Natural killer cell (primary cell): ENCODE results near the gene A4GNT. TPM values are rescaled to one million over a fixed set of nuclear protein-coding genes. Genes with fewer than 3 reads are reported as not detected.
A peak's percentile ranks its signal among the peaks of the same experiment; 100 is the strongest.

ENCODE experiments used
- ATAC-seq, 3 donors: fragments of 150-1000 bp in 2 of 3; fragments of 200-7000 bp in 1 of 3; cut with Tn5 transposase; 1 replicate in 1 of 3; 2 replicates in 2 of 3; pipeline ENCODE4 v1.10.0; 2021; ENCODE audit warnings: mild to moderate bottlenecking in 2 of 3, moderate library complexity in 2 of 3
- DNase-seq, 2 donors: peaks; one replicate each; pipeline versions ENCODE4 v3.0.0 to v3.0.0-alpha.2; 2013 to 2021; ENCODE audit warnings: mixed read lengths in 1 of 2
- H3K27ac ChIP-seq: one replicate; pipeline ENCODE4 v1.5.1; 2013; ENCODE audit warnings: mild to moderate bottlenecking, low read length
- H3K27me3 ChIP-seq: one replicate; pipeline ENCODE4 v1.6.1; 2013; ENCODE audit warnings: low read length; ENCODE audit not compliant: control insufficient read depth, insufficient read depth
- H3K36me3 ChIP-seq: one replicate; pipeline ENCODE4 v1.6.1; 2013; ENCODE audit warnings: low read length; ENCODE audit not compliant: control insufficient read depth, insufficient read depth
- H3K4me1 ChIP-seq: one replicate; pipeline ENCODE4 v1.6.1; 2013; ENCODE audit warnings: low read length; ENCODE audit not compliant: control insufficient read depth, insufficient read depth
- H3K4me3 ChIP-seq: one replicate; pipeline ENCODE4 v1.5.1; 2013; ENCODE audit warnings: low read length
- H3K9me3 ChIP-seq: one replicate; pipeline ENCODE4 v1.6.1; 2013; ENCODE audit warnings: low read length; ENCODE audit not compliant: control insufficient read depth, insufficient read depth
- H3K27ac Mint-ChIP-seq, 2 donors: one replicate each; pipeline ENCODE4 v1.8.0; 2022; ENCODE audit warnings: mild to moderate bottlenecking in 2 of 2, mixed read lengths in 2 of 2, moderate library complexity in 1 of 2
- H3K27me3 Mint-ChIP-seq, 2 donors: one replicate each; pipeline ENCODE4 v1.8.0; 2022; ENCODE audit warnings: low read depth in 2 of 2, mixed read lengths in 2 of 2
- H3K36me3 Mint-ChIP-seq: one replicate; pipeline ENCODE4 v1.8.0; 2022; ENCODE audit warnings: mixed read lengths
- H3K4me1 Mint-ChIP-seq, 2 donors: one replicate each; pipeline ENCODE4 v1.8.0; 2022; ENCODE audit warnings: mixed read lengths in 2 of 2
- H3K4me3 Mint-ChIP-seq: one replicate; pipeline ENCODE4 v1.8.0; 2022; ENCODE audit warnings: mild to moderate bottlenecking, moderate library complexity, mixed read lengths
- H3K9me3 Mint-ChIP-seq, 2 donors: one replicate each; pipeline ENCODE4 v1.8.0; 2022; ENCODE audit warnings: mixed read lengths in 2 of 2
- CTCF ChIP-seq: fragments of 200-600 bp; IDR thresholded peaks from one replicate; pipeline ENCODE4 v1.8.0; 2022; ENCODE audit warnings: antibody characterized with exemption
- WGBS: methylation state at CpG from one replicate; pipeline ENCODE4 v1.1.7; 2013; ENCODE audit warnings: missing lambda C conversion rate; ENCODE audit not compliant: insufficient coverage; 5-methylcytosine and 5-hydroxymethylcytosine counted together
- intact Hi-C: fragments of 100-400 bp; cut with micrococcal nuclease; formaldehyde crosslinking; loops from one replicate; pipeline ENCODE4 v1.14.2; 2022
- total RNA-seq, 4 donors: library from RNA; stranded (reverse); fragments of 120-200 nt in 1 of 4; gene quantifications; one replicate each; pipeline versions ENCODE4 v1.2.3 to v1.2.4, GENCODE V29; 2013 to 2022

The A4GNT gene
- total RNA-seq: not detected
- total RNA-seq (2013): not detected

DNA sequence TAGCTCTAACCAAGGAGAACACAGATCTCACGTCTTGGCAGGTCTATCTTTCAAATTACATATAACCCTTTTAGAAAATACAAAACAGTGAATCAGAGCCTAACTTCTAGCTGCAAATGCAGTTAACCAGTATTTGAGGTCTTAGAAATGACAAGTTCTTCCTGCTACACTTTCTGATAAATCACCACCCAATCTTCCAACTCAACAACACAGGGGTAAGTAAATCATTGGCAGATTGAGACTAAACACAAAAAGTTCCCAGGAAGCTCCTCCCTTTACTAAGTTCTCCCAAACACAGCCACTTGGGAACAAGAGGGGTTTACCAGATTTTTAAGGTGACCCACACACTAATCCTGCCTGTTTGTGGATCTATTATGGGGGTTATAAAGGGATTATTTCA is at the start of gene A4GNT:
Gene A4GNT, minus strand, starts transcription at position 152 of the 400 bp plus-strand sequence. CDS start 1,134 bp downstream, outside the sequence.
- DNase-seq (no peak), ATAC-seq (no peak)
- 75% methylated on average over 1 of the region's 1 CpG for WGBS
- no peaks in the 10 kb centered on the region for H3K36me3 Mint-ChIP-seq
- Histone ChIP-seq H3K27me3 (no peaks in the 10 kb centered on the region), H3K9me3 (no peaks in the 10 kb centered on the region), H3K4me1 (no peaks in the 10 kb centered on the region), H3K27ac (no peak within 1 kb of the TSS), H3K4me3 (no peak within 1 kb of the TSS), H3K36me3 (no peaks in the 10 kb centered on the region)
- no peaks in the 10 kb centered on the region for H3K4me1 Mint-ChIP-seq
- no peak within 1 kb of the TSS for H3K4me3 Mint-ChIP-seq
- no peak for TF ChIP-seq CTCF
- H3K9me3 Mint-ChIP-seq: no peaks in the 10 kb centered on the region
- H3K27ac Mint-ChIP-seq: no peak within 1 kb of the TSS
- H3K27me3 Mint-ChIP-seq: peaks cover 0 to 6% of the 10 kb centered on the region in 2 donors
- intact Hi-C loops: no loop called here

DNA sequence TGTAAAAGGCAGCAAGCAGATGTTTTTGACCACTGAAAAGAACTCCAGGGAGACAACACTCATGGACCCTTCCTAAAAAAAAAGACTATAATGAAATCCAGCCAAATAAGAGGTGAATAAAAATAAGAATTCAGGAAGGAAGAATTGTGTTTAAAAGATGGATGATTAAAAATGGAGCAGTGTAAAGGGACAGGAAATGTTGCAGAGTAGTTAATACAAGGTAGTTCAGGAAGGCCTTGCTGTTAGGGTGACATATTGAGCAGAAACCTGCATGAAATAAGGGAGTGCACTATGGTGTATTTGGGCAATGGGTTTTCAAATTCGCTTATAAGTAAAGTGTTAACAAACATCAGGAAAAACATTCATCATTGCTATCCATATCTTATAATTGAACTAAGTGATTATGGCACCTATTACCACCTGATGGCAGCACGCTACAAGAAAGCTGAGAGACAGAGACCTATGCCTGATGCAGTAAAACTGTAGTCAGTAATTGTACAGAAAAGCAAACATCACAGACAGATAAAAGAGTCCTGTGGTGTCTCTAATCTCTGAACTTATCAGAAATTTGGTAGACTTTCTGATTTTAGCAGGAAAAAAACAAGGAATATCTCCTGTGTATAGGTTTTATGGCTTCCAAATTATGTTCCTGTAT is 48.3 kb upstream of the A4GNT start:
- H3K27me3 ChIP-seq: no peaks in the 10 kb centered on the region
- H3K4me3 ChIP-seq: no peak overlapping the region
- WGBS: 30% methylated on average over 1 of the region's 2 CpGs
- H3K9me3 Mint-ChIP-seq: no peaks in the 10 kb centered on the region
- peaks cover 15 to 40% of the 10 kb centered on the region in 2 donors for H3K27me3 Mint-ChIP-seq
- no peak overlapping the region for H3K4me3 Mint-ChIP-seq
- no peaks in the 10 kb centered on the region for H3K4me1 Mint-ChIP-seq
- H3K36me3 Mint-ChIP-seq: no peaks in the 10 kb centered on the region
- peak; percentile 60 to 88 (median 67) for ATAC-seq
- no peak overlapping the region for H3K27ac ChIP-seq
- intact Hi-C loops: loop anchor here (10.0 kb wide), 1 partner anchor 144 kb away; the partner anchor contains the start of gene NME9
- TF ChIP-seq CTCF: peak; percentile 66
- H3K9me3 ChIP-seq: no peaks in the 10 kb centered on the region
- peak in 1 of 2 donors; percentile 68 for DNase-seq
- no peaks in the 10 kb centered on the region for H3K36me3 ChIP-seq
- no peaks in the 10 kb centered on the region for H3K4me1 ChIP-seq
- H3K27ac Mint-ChIP-seq: no peak overlapping the region

DNA sequence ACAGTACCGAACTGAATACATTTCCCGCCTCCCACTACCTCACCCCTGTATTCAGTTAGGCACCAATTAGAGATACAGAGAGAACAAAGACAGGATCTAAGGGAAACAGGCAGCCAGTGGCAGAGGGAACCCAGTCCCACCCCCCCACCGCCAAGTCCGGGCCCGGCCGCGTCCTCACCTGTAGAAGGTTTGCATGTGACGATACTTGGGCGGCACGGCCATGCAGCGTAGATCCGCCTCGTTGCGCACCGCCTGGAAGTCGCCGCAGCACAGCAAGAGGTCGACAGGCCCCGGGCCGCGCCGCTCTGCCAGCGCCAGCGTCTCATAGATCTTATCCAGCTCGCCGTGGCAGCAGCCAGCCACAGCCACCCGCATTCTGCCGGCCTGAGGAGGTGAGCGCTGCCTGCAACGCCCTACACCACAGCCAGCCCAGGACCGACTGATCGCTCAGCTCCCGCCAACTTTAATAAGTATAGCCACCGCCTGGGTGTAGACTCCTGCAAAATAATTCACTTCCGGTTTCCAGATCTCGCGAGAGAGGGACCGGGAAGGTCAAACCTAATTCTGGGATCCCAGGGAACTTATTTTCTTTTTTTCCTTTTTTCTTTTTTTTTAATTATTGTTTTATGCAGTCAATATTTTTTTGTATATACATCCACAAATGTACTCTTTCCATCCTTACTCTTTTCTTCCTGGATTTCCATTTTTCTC is 42.4 kb upstream of the A4GNT start, which contains the start of gene DBR1:
Gene DBR1, minus strand, starts transcription at position 501 of the 711 bp plus-strand sequence. Its CDS starts 126 bp downstream, at position 375.
- intact Hi-C loops: loop anchor here (1.0 kb wide), 1 partner anchor 13 kb away; the partner anchor contains the start of gene ARMC8
- H3K27ac Mint-ChIP-seq: peak within 1 kb of the TSS; percentile 83 to 88
- Histone ChIP-seq H3K36me3 (peaks cover 10% of the 10 kb centered on the region), H3K4me3 (peak within 1 kb of the TSS; percentile 82), H3K4me1 (peaks cover 13% of the 10 kb centered on the region), H3K9me3 (no peaks in the 10 kb centered on the region), H3K27me3 (no peaks in the 10 kb centered on the region), H3K27ac (peak within 1 kb of the TSS; percentile 70)
- no peaks in the 10 kb centered on the region for H3K9me3 Mint-ChIP-seq
- peaks cover 5 to 10% of the 10 kb centered on the region in 2 donors for H3K27me3 Mint-ChIP-seq
- under 1% methylated on average over 38 of the region's 38 CpGs for WGBS
- peak within 1 kb of the TSS; percentile 96 for H3K4me3 Mint-ChIP-seq
- ATAC-seq (peak; percentile 86 to 88 (median 87)), DNase-seq (peak; percentile 64 to 89)
- TF ChIP-seq CTCF: no peak
- H3K4me1 Mint-ChIP-seq: peaks cover 25 to 27% of the 10 kb centered on the region in 2 donors
- peaks cover 8% of the 10 kb centered on the region for H3K36me3 Mint-ChIP-seq
